Central memory CD8-positive, alpha-beta T cell (primary cell): ENCODE data around the gene HMGN3.
"Not testable (repeated sequence)": the region's sequence is repeated elsewhere in the genome, so short reads cannot be mapped to it uniquely, and the experiment has no call there.

Experiments
- ATAC-seq: fragments of 150-1000 bp; cut with Tn5 transposase; replicated peaks from 2 replicates; pipeline ENCODE4 v1.10.0; 2022; ENCODE audit warnings: mild to moderate bottlenecking, moderate FRiP score, moderate number of reproducible peaks; ENCODE audit not compliant: poor library complexity, severe bottlenecking; ENCODE audit errors: extremely low read depth
- DNase-seq, 2 donors: peaks; one replicate each; pipeline ENCODE4 v3.0.0; 2021; ENCODE audit warnings: low spot score in 2 of 2
- H3K27ac Mint-ChIP-seq: one replicate; pipeline ENCODE4 v1.8.0; 2022; ENCODE audit warnings: low read depth, mild to moderate bottlenecking, moderate library complexity, mixed read lengths
- H3K27me3 Mint-ChIP-seq: one replicate; pipeline ENCODE4 v1.8.0; 2022; ENCODE audit warnings: mixed read lengths
- H3K36me3 Mint-ChIP-seq: one replicate; pipeline ENCODE4 v1.8.0; 2022; ENCODE audit warnings: mild to moderate bottlenecking, moderate library complexity, mixed read lengths; ENCODE audit not compliant: insufficient read depth
- H3K4me1 Mint-ChIP-seq: one replicate; pipeline ENCODE4 v1.8.0; 2022; ENCODE audit warnings: mixed read lengths
- H3K4me3 Mint-ChIP-seq: one replicate; pipeline ENCODE4 v1.8.0; 2022; ENCODE audit warnings: mild to moderate bottlenecking, moderate library complexity, mixed read lengths
- H3K9me3 Mint-ChIP-seq: one replicate; pipeline ENCODE4 v1.8.0; 2022; ENCODE audit warnings: mixed read lengths

HMGN3 gene

GRCh38 chr6:79234150-79235022 is at the start of gene HMGN3:
Gene HMGN3 (minus strand): TSS chr6:79234682.
- Mint-ChIP-seq H3K4me3 (peak within 1 kb of the TSS; percentile 92), H3K9me3 (no peaks in the 10 kb centered on the region), H3K36me3 (no peaks in the 10 kb centered on the region), H3K4me1 (peaks cover 17% of the 10 kb centered on the region), H3K27ac (peak within 1 kb of the TSS; percentile 86), H3K27me3 (no peaks in the 10 kb centered on the region)
- ATAC-seq (peak; percentile 97), DNase-seq (peak; percentile 82 to 87)

GRCh38 chr6:79280756-79281155 is 46.3 kb upstream of the HMGN3 start:
- Mint-ChIP-seq H3K36me3 (peaks cover 1% of the 10 kb centered on the region), H3K4me1 (no peaks in the 10 kb centered on the region), H3K9me3 (peaks cover 12% of the 10 kb centered on the region), H3K27ac (no peak overlapping the region), H3K27me3 (peaks cover 68% of the 10 kb centered on the region), H3K4me3 (no peak overlapping the region)
- DNase-seq (no peak), ATAC-seq (no peak)

GRCh38 chr6:79277109-79277508 is 42.6 kb upstream of the HMGN3 start:
- no peak for DNase-seq
- peaks cover 62% of the 10 kb centered on the region for H3K27me3 Mint-ChIP-seq
- H3K9me3 Mint-ChIP-seq = peaks cover 7% of the 10 kb centered on the region
- H3K27ac Mint-ChIP-seq = no peak overlapping the region
- no peaks in the 10 kb centered on the region for H3K4me1 Mint-ChIP-seq
- ATAC-seq = no peak
- H3K36me3 Mint-ChIP-seq = peaks cover 1% of the 10 kb centered on the region
- no peak overlapping the region for H3K4me3 Mint-ChIP-seq

GRCh38 chr6:79269877-79270276 is 35.4 kb upstream of the HMGN3 start:
- H3K4me1 Mint-ChIP-seq = no peaks in the 10 kb centered on the region
- no peak overlapping the region for H3K4me3 Mint-ChIP-seq
- no peak for DNase-seq
- no peak overlapping the region for H3K27ac Mint-ChIP-seq
- H3K9me3 Mint-ChIP-seq = peaks cover 2% of the 10 kb centered on the region
- no peaks in the 10 kb centered on the region for H3K36me3 Mint-ChIP-seq
- no peak for ATAC-seq
- peaks cover 45% of the 10 kb centered on the region for H3K27me3 Mint-ChIP-seq

GRCh38 chr6:79267128-79267527 is 32.6 kb upstream of the HMGN3 start:
- Mint-ChIP-seq H3K36me3 (no peaks in the 10 kb centered on the region), H3K4me3 (no peak overlapping the region)

GRCh38 chr6:79266051-79266450 is 31.6 kb upstream of the HMGN3 start:
- ATAC-seq (no peak), DNase-seq (no peak)
- peaks cover 62% of the 10 kb centered on the region for H3K27me3 Mint-ChIP-seq
- no peak overlapping the region for H3K27ac Mint-ChIP-seq
- no peaks in the 10 kb centered on the region for H3K4me1 Mint-ChIP-seq
- H3K4me3 Mint-ChIP-seq = no peak overlapping the region
- no peaks in the 10 kb centered on the region for H3K36me3 Mint-ChIP-seq
- H3K9me3 Mint-ChIP-seq = peaks cover 5% of the 10 kb centered on the region

More at GRCh38 chr6:79267128-79267527, 32.6 kb upstream of the HMGN3 start:
- ATAC-seq (no peak), DNase-seq (no peak)
- H3K9me3 Mint-ChIP-seq = peaks cover 5% of the 10 kb centered on the region
- H3K27ac Mint-ChIP-seq = no peak overlapping the region
- peaks cover 52% of the 10 kb centered on the region for H3K27me3 Mint-ChIP-seq
- no peaks in the 10 kb centered on the region for H3K4me1 Mint-ChIP-seq

- Mint-ChIP-seq H3K9me3 (peaks cover 10% of the 10 kb centered on the region), H3K4me1 (no peaks in the 10 kb centered on the region), H3K27me3 (peaks cover 73% of the 10 kb centered on the region), H3K27ac (no peak overlapping the region), H3K4me3 (no peak overlapping the region), H3K36me3 (no peaks in the 10 kb centered on the region)
- DNase-seq (no peak), ATAC-seq (no peak)
These were observed 28.9 kb upstream of the HMGN3 start for GRCh38 chr6:79263359-79263758.

GRCh38 chr6:79261666-79262065 is 27.2 kb upstream of the HMGN3 start:
- peaks cover 10% of the 10 kb centered on the region for H3K9me3 Mint-ChIP-seq
- no peak overlapping the region for H3K27ac Mint-ChIP-seq
- no peak for DNase-seq
- no peaks in the 10 kb centered on the region for H3K4me1 Mint-ChIP-seq
- ATAC-seq = no peak
- H3K36me3 Mint-ChIP-seq = no peaks in the 10 kb centered on the region
- peaks cover 70% of the 10 kb centered on the region for H3K27me3 Mint-ChIP-seq
- no peak overlapping the region for H3K4me3 Mint-ChIP-seq

DNA sequence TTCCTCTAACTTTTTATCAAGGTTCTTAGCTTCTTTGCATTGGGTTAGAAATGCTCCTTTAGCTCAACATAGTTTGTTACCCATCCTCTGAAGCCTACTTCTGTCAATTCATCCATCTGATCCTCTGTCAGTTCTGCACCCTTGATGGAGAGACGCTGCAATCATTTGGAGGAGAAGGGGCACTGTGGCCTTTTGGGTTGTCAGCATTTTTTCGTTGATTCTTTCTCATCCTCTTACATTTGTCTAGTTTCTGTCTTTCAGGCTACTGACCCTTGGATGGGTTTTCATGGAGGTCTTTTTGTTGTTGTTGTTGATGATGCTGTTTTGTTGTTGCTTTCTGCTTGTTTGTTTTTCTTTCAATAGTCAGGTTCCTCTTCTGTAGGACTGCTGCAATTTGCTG is 26.3 kb upstream of the HMGN3 start:
- H3K4me1 Mint-ChIP-seq = no peaks in the 10 kb centered on the region
- H3K27ac Mint-ChIP-seq = no peak overlapping the region
- no peak overlapping the region for H3K4me3 Mint-ChIP-seq
- H3K9me3 Mint-ChIP-seq = peaks cover 14% of the 10 kb centered on the region
- ATAC-seq (no peak), DNase-seq (no peak)
- peaks cover 69% of the 10 kb centered on the region for H3K27me3 Mint-ChIP-seq
- H3K36me3 Mint-ChIP-seq = no peaks in the 10 kb centered on the region

- H3K27me3 Mint-ChIP-seq = peaks cover 43% of the 10 kb centered on the region
- no peaks in the 10 kb centered on the region for H3K36me3 Mint-ChIP-seq
- H3K4me3 Mint-ChIP-seq = no peak overlapping the region
- ATAC-seq (no peak), DNase-seq (no peak)
- H3K27ac Mint-ChIP-seq = no peak overlapping the region
- peaks cover 15% of the 10 kb centered on the region for H3K9me3 Mint-ChIP-seq
- no peaks in the 10 kb centered on the region for H3K4me1 Mint-ChIP-seq
These were observed 23.1 kb upstream of the HMGN3 start for GRCh38 chr6:79257381-79258205.

- ATAC-seq, H3K4me3 Mint-ChIP-seq, DNase-seq, H3K4me1 Mint-ChIP-seq, H3K27ac Mint-ChIP-seq, H3K36me3 Mint-ChIP-seq: not testable (repeated sequence)
- peaks cover 15% of the 10 kb centered on the region for H3K9me3 Mint-ChIP-seq
- H3K27me3 Mint-ChIP-seq = peaks cover 36% of the 10 kb centered on the region
These were observed 22.3 kb upstream of the HMGN3 start for GRCh38 chr6:79256770-79257169.

DNA sequence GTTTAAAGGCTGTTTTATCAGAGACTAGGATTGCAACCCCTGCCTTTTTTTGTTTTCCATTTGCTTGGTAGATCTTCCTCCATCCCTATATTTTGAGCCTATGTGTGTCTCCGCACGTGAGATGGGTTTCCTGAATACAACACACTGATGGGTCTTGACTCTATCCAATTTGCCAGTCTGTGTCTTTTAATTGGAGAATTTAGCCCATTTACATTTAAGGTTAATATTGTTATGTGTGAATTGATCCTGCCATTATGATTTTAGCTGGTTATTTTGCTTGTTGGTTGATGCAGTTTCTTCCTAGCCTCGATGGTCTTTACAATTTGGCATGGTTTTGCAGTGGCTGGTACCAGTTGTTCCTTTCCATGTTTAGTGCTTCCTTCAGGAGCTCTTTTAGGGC is 20.6 kb upstream of the HMGN3 start:
- not testable (repeated sequence) for H3K4me1 Mint-ChIP-seq, ATAC-seq, H3K27ac Mint-ChIP-seq, DNase-seq, H3K4me3 Mint-ChIP-seq, H3K36me3 Mint-ChIP-seq
- H3K9me3 Mint-ChIP-seq = peaks cover 15% of the 10 kb centered on the region
- peaks cover 20% of the 10 kb centered on the region for H3K27me3 Mint-ChIP-seq

DNA sequence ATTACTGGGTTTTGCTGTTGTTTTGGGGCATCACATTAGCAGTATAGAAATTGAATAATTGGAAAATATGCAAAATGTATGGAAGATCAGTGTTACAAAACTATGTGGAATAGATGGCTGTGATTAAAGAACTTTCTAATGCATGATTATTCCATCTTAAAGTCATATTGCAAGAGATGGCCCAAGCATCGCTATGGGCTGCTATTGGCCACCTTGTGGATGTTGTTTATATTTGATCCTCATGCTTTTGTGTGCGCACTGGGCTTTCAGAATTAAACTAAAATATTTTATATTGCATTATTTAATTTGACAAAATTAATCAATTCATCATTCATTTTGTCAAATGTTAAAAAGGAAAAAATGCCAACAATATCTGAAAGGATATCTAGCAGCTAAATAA is 16.1 kb upstream of the HMGN3 start:
- ATAC-seq = no peak
- Mint-ChIP-seq H3K27ac (no peak overlapping the region), H3K9me3 (peaks cover 5% of the 10 kb centered on the region), H3K36me3 (no peaks in the 10 kb centered on the region), H3K4me3 (no peak overlapping the region), H3K4me1 (no peaks in the 10 kb centered on the region), H3K27me3 (no peaks in the 10 kb centered on the region)
- no peak for DNase-seq
